SK-N-MC (cell line): ENCODE data around the gene PLPP7.
A peak's percentile ranks its signal among the peaks of the same experiment; 100 is the strongest.

Experiments used
- DNase-seq: peaks from one replicate; pipeline ENCODE4 v3.0.0-alpha.2; 2011; ENCODE audit warnings: low read depth, low spot score
- H3K27ac ChIP-seq: fragments of 200-600 bp; sonication (generic); 2 replicates; pipeline ENCODE4 v1.5.1; 2016; ENCODE audit warnings: mixed run types
- H3K36me3 ChIP-seq: fragments of 200-600 bp; sonication (generic); 2 replicates; pipeline ENCODE4 v1.6.1; 2017; ENCODE audit warnings: antibody characterized with exemption, low read length, mixed read lengths; ENCODE audit not compliant: insufficient read depth
- H3K4me3 ChIP-seq: fragments of 200-600 bp; sonication (generic); 2 replicates; pipeline ENCODE4 v1.5.1; 2016
- H3K9ac ChIP-seq: fragments of 200-600 bp; sonication (generic); 2 replicates; pipeline ENCODE4 v1.8.0; 2017; ENCODE audit warnings: mixed run types, mixed read lengths; ENCODE audit not compliant: insufficient read length
- H3K9me3 ChIP-seq: fragments of 200-600 bp; sonication (generic); 2 replicates; pipeline ENCODE4 v1.6.1; 2017; ENCODE audit warnings: low read depth, mild to moderate bottlenecking, antibody characterized with exemption, low read length, moderate library complexity, mixed read lengths
- EZH2 ChIP-seq: fragments of 200-600 bp; sonication (generic); IDR thresholded peaks from one replicate; pipeline ENCODE4 v1.6.1; 2017; ENCODE audit warnings: antibody characterized with exemption
- FOXP2 ChIP-seq: optimal IDR thresholded peaks from 2 replicates; pipeline ENCODE3; 2011; ENCODE audit warnings: mild to moderate bottlenecking, moderate library complexity; ENCODE audit not compliant: insufficient read depth; ENCODE audit errors: extremely low read length, control extremely low read depth
- POLR2AphosphoS5 ChIP-seq: IDR thresholded peaks from 2 replicates; pipeline ENCODE4 v1.6.1; 2012; ENCODE audit warnings: mild to moderate bottlenecking, low read depth, low read length, borderline replicate concordance

The PLPP7 gene

DNA sequence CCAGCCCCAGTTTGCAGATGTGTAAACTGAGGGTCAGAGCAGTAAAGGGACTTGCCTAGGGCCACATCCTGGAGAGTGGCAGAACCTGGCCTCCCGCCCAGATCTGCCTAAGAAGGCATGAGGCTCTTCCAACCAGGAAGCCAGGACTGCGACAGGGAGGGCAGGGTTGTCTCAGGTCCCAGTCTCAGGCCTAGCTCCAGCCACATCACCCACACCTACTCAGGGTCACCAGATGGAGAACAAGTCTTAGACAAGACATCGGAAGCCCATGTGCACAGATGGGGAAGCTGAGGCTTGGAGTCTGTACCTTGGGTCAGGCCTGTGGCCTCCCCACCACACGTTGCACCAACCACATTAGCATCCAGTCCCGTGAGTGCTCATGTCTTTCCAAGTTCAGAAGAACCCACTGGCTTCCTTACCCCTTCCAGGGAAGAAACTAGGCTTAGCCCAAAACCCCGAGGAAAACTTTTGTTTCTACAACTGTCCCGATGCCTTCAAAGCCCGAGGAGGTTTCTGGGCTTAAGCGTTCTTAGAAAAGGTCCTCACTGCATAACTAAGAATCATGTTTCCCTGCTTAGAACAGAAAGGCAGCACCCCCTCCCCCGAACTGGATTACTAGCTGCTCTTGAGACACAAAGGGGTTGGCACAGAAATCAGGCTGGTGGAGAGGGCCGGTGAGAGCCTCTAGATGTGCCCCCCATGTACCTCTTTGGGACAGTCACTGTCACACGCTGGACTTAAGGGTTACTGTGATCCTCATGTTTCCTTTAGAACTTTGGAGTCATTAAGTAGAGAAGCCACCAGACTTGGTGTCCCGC lies 15.5 kb upstream of the PLPP7 start:
- Histone ChIP-seq H3K9ac (no peak overlapping the region), H3K9me3 (no peaks in the 10 kb centered on the region), H3K27ac (0 out of 2 replicates have a peak overlapping the region, but pooled peaks have one; percentile 25), H3K36me3 (no peaks in the 10 kb centered on the region), H3K4me3 (peak overlapping the region; percentile 38)
- TF ChIP-seq POLR2AphosphoS5: no peak
- no peak for TF ChIP-seq FOXP2
- TF ChIP-seq EZH2: no peak
- DNase-seq: no peak

DNA sequence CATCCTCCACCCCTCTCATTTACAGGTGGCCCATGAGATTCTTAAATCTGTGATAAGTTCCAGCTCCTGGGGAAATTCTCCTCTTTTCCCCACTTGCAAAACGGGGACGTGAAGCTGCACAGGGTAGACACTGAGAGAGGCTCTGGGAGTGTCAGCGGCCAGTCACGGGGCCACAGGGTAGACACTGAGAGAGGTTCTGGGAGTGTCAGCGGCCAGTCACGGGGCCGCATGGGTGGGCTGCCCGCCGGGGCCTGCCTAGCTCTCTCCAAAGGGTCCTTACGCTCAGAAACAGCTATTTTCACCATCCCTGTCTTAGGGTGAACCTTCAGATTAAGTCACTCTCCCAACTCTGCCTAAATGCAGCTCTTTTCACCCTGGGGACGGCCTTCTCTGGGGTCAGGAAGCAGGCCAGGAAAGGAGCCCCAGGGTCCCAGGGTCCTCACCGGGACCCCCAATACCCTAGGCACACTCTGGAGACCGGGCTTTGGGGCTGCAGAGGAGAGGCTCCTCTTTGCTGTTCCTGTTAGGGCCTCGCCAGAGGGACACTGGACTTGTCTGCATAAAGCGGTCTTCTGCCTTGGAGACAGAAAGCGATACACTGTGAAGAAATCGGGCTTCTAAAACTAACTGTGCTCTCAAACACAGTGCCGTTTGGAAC lies 14.7 kb upstream of the PLPP7 start:
- no peak for TF ChIP-seq FOXP2
- TF ChIP-seq EZH2: no peak
- no peak for TF ChIP-seq POLR2AphosphoS5
- Histone ChIP-seq H3K27ac (no peak overlapping the region), H3K9ac (peak overlapping the region; percentile 2), H3K36me3 (no peaks in the 10 kb centered on the region), H3K4me3 (no peak overlapping the region), H3K9me3 (no peaks in the 10 kb centered on the region)
- no peak for DNase-seq

DNA sequence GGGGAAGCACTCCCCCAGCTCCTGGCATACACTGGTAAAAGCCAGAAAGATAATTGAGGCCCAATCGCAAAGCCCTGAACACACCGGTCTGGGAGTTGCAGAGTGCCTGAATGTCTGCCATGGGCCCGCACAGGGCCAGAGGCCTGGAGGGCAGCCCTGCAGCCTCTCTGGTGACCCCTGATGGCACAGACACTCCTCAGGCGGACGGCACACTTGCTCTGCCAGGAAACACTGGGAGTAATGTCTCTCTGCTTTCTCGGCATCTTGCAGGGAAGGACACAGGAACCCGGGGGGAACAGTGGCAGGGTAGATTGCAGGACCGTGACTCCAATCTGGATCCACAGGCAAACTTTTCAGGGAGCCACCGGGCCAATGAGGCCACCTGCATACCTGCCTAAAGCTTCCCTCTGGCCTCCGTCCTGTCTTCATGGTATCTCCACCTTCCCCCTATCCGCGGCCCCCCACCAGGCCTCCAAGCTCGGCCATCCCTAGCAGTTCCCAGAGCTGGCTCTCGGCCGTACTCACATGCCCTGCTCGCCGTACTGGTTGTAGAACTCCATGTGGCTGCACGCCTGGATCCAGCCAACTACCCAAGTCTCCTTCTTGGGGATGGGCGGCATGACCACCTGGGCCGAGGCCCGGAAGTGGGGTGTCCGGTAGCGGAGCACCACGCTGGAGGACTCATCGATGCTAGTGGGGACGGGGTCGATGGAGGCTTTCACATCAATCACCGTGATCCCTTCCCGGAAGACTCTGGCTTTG lies 14.0 kb upstream of the PLPP7 start:
- DNase-seq: no peak
- Histone ChIP-seq H3K27ac (no peak overlapping the region), H3K9ac (no peak overlapping the region), H3K36me3 (no peaks in the 10 kb centered on the region), H3K4me3 (no peak overlapping the region; the same call in 1 of the 2 replicates), H3K9me3 (no peaks in the 10 kb centered on the region)
- TF ChIP-seq FOXP2 (no peak), EZH2 (no peak), POLR2AphosphoS5 (no peak)

- TF ChIP-seq FOXP2 (no peak), EZH2 (no peak), POLR2AphosphoS5 (no peak)
- DNase-seq: no peak
- peak within 1 kb of the TSS; percentile 83 for H3K4me3 ChIP-seq
- H3K27ac ChIP-seq: no peak within 1 kb of the TSS
- no peaks in the 10 kb centered on the region for H3K9me3 ChIP-seq
- H3K36me3 ChIP-seq: no peaks in the 10 kb centered on the region
- peak within 1 kb of the TSS; percentile 63 for H3K9ac ChIP-seq
Measured at GRCh38 chr9:131276094-131276888, 13.2 kb upstream of the PLPP7 start, which contains the start of gene FAM78A. FAM78A (minus strand) TSS chr9:131276510; CDS start chr9:131276179, 331 bp downstream.

DNA sequence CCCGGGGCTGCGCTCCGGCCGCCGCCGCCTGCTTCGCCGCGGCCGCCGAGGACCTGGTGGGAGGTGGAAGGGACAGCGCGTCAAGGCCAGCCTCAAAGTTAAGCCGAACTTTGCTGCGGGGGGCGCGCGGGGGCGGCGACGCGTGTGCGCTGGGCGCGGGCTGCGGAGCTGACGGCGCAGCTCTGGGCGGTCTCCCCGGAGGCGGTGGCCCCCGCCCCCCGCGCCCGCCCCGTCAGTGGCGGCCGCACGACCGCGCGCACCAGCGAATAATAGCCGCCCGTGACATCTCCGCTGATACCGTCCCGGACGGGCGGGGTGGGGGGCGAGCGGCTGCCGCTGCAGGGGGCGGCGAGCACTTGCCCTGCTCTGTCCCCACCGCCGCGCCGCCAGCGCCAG lies 12.6 kb upstream of the PLPP7 start:
- Histone ChIP-seq H3K36me3 (no peaks in the 10 kb centered on the region), H3K27ac (no peak overlapping the region), H3K9me3 (no peaks in the 10 kb centered on the region), H3K4me3 (peak overlapping the region; percentile 83), H3K9ac (no peak overlapping the region)
- DNase-seq: no peak
- TF ChIP-seq POLR2AphosphoS5 (no peak), EZH2 (no peak), FOXP2 (no peak)

GRCh38 chr9:131277287-131277909 lies 12.1 kb upstream of the PLPP7 start:
- no peak for DNase-seq
- TF ChIP-seq POLR2AphosphoS5 (no peak), FOXP2 (no peak), EZH2 (no peak)
- H3K9ac ChIP-seq: peak overlapping the region; percentile 63

GRCh38 chr9:131277910-131278701 lies 11.4 kb upstream of the PLPP7 start:
- Histone ChIP-seq H3K27ac (no peak overlapping the region), H3K36me3 (no peaks in the 10 kb centered on the region), H3K9me3 (no peaks in the 10 kb centered on the region), H3K9ac (no peak overlapping the region), H3K4me3 (peak overlapping the region; percentile 83)
- TF ChIP-seq FOXP2 (no peak), EZH2 (no peak), POLR2AphosphoS5 (no peak)
- peak; percentile 18 for DNase-seq

More at GRCh38 chr9:131277287-131277909, 12.1 kb upstream of the PLPP7 start:
- peak overlapping the region; percentile 83 for H3K4me3 ChIP-seq
- no peaks in the 10 kb centered on the region for H3K36me3 ChIP-seq
- H3K9me3 ChIP-seq: no peaks in the 10 kb centered on the region
- no peak overlapping the region for H3K27ac ChIP-seq
